ENCODE measurements around the gene FAM193B. TPM values are rescaled to one million over a fixed set of nuclear protein-coding genes. Genes with fewer than 3 reads are reported as not detected.

Gene FAM193B
- total and polyA plus RNA-seq, 2 of the 13 experiments (the other 11 are each of a cell fraction or from before 2014, with no cell fraction given) = 21.2 to 40.9 TPM

DNA sequence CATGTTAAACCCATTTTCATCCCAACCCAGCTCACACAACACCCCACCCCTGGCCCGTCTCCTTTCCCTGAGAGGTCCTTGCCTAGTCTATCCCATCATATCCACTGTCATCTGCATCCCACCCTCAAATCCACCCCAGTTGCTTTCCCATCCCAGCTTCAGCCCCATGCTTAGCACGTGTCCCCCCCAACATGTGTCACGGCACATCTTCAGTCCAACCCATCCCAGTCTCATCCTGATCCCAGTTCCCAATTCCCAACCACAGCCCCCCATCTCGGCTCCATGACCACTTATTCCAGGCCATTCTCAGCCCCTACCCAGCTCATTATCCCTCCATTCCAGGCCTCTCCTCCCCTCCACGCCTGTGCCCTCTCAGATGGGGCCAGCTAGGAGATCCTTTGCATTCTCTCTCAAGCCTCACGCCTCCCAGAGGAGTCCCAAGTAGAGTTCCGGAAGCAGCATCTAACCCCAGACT, 80.3 kb downstream of the FAM193B start:
- H3K4me1 ChIP-seq (ENCODE audit: insufficient read depth, low read length) = peaks cover 68% of the 10 kb centered on the region
- no TSS peak for BruUV-seq (replicated peaks)
- FAIRE-seq (no peak), DNase-seq (ENCODE audit: low spot score) (no peak), ATAC-seq (no peak)
- H3K4me3 ChIP-seq (replicated peaks in 1 of 3; ENCODE audit: insufficient read depth in 1 of 3, low read depth in 2 of 3, low read length in 3 of 3) = peak overlapping the region in 1 of 3 experiments; percentile 73; a peak in 1 of 6 replicates
- H3K79me2 ChIP-seq (ENCODE audit: insufficient read depth, low read length) = peaks cover 3% of the 10 kb centered on the region
- H3K9me3 ChIP-seq (ENCODE audit: low read length) = no peaks in the 10 kb centered on the region
- 25% methylated on average over 7 of the region's 7 CpGs for WGBS (ENCODE audit: low lambda C conversion rate)
- H3K9ac ChIP-seq (ENCODE audit: insufficient read depth, low read depth, low read length) = no peak overlapping the region
- in situ Hi-C loops (cut with HindIII; ENCODE audit: extremely low pct_ligation_motif_present, low pct_unique_long_range_greater_than_20kb) = loop anchor here (25.0 kb wide), 1 partner anchor 362 kb away; no protein-coding TSS in a partner anchor
- H3K4me2 ChIP-seq (ENCODE audit: low read depth, low read length) = peak overlapping the region; percentile 47; the same call in 1 of the 2 replicates
- H4K20me1 ChIP-seq (ENCODE audit: insufficient read depth, low read length) = peaks cover 9% of the 10 kb centered on the region; the same call in 1 of the 2 replicates
- no peaks in the 10 kb centered on the region for H3K36me3 ChIP-seq (replicated peaks in 1 of 2; ENCODE audit: control insufficient read depth in 1 of 2, insufficient read depth in 2 of 2, low read length in 2 of 2)
- intact Hi-C loops (cut with micrococcal nuclease; ENCODE audit: unreplicated experiment) = no loop called here
- ChIA-PET CTCF (ENCODE audit: low intra/inter-chr PET ratio, low total read pairs) (no interaction called here), POLR2A (interaction anchor here (0.8 to 1.2 kb wide), 2 partner anchors 27 to 105 kb away, joined by 3 read pairs; no protein-coding TSS in a partner anchor)
- H2AFZ ChIP-seq (ENCODE audit: low read length) = no peak overlapping the region
- no peak overlapping the region for H3K27ac ChIP-seq (ENCODE audit: extremely low read length, insufficient read depth, low read length)
- TF ChIP-seq RFX3 (CRISPR knock-in tag; IDR thresholded peaks at IDR 0.05) (no peak), NFKB2 (CRISPR knock-in tag; IDR thresholded peaks at IDR 0.05; ENCODE audit: borderline replicate concordance) (no peak), MLLT10 (CRISPR knock-in tag; IDR thresholded peaks at IDR 0.05) (no peak), TAF15 (IDR thresholded peaks at IDR 0.05; ENCODE audit: low read depth, low read length, poor library complexity, severe bottlenecking) (no peak), ZNF749 (CRISPR knock-in tag; IDR thresholded peaks at IDR 0.05; ENCODE audit: borderline replicate concordance) (no peak), ZSCAN20 (CRISPR knock-in tag; IDR thresholded peaks at IDR 0.05; ENCODE audit: borderline replicate concordance) (no peak)
- TF ChIP-seq, protein P1, sequence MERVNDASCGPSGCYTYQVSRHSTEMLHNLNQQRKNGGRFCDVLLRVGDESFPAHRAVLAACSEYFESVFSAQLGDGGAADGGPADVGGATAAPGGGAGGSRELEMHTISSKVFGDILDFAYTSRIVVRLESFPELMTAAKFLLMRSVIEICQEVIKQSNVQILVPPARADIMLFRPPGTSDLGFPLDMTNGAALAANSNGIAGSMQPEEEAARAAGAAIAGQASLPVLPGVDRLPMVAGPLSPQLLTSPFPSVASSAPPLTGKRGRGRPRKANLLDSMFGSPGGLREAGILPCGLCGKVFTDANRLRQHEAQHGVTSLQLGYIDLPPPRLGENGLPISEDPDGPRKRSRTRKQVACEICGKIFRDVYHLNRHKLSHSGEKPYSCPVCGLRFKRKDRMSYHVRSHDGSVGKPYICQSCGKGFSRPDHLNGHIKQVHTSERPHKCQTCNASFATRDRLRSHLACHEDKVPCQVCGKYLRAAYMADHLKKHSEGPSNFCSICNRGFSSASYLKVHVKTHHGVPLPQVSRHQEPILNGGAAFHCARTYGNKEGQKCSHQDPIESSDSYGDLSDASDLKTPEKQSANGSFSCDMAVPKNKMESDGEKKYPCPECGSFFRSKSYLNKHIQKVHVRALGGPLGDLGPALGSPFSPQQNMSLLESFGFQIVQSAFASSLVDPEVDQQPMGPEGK (CRISPR knock-in tag; IDR thresholded peaks at IDR 0.05) = no peak
- TF ChIP-seq, protein P2, sequence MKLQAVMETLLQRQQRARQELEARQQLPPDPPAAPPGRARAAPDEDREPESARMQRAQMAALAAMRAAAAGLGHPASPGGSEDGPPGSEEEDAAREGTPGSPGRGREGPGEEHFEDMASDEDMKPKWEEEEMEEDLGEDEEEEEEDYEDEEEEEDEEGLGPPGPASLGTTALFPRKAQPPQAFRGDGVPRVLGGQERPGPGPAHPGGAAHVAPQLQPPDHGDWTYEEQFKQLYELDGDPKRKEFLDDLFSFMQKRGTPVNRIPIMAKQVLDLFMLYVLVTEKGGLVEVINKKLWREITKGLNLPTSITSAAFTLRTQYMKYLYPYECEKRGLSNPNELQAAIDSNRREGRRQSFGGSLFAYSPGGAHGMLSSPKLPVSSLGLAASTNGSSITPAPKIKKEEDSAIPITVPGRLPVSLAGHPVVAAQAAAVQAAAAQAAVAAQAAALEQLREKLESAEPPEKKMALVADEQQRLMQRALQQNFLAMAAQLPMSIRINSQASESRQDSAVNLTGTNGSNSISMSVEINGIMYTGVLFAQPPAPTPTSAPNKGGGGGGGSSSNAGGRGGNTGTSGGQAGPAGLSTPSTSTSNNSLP (IDR thresholded peaks at IDR 0.05; ENCODE audit: low read depth, low read length) = no peak
- H3K27me3 ChIP-seq (ENCODE audit: control insufficient read depth in 1 of 2, insufficient read depth in 2 of 2, low read length in 2 of 2) = no peaks in the 10 kb centered on the region
